Immature natural killer cell (primary cell): ENCODE measurements around the gene NINJ2. TPM values are rescaled to one million over a fixed set of nuclear protein-coding genes. Genes with fewer than 3 reads are reported as not detected.

Experiments
- DNase-seq, 3 donors: peaks; one replicate each; pipeline ENCODE4 v3.0.0; 2022; ENCODE audit warnings: mixed read lengths in 1 of 3
- H3K27ac Mint-ChIP-seq, 6 donors: one replicate each; pipeline ENCODE4 v1.8.0; 2020; ENCODE audit warnings: mixed read lengths in 6 of 6, mild to moderate bottlenecking in 5 of 6, inconsistent platforms in 4 of 6, moderate library complexity in 3 of 6
- H3K27me3 Mint-ChIP-seq, 3 donors: one replicate each; pipeline ENCODE4 v1.8.0; 2020 to 2021; ENCODE audit warnings: low read depth in 3 of 3, mild to moderate bottlenecking in 3 of 3, mixed read lengths in 3 of 3, moderate library complexity in 3 of 3, inconsistent platforms in 1 of 3
- H3K36me3 Mint-ChIP-seq, 3 donors: one replicate each; pipeline ENCODE4 v1.8.0; 2020; ENCODE audit warnings: mixed read lengths in 3 of 3, inconsistent platforms in 2 of 3, mild to moderate bottlenecking in 2 of 3
- H3K4me1 Mint-ChIP-seq, 2 donors: one replicate each; pipeline ENCODE4 v1.8.0; 2020; ENCODE audit warnings: inconsistent platforms in 2 of 2, mild to moderate bottlenecking in 2 of 2, mixed read lengths in 2 of 2, moderate library complexity in 1 of 2
- H3K4me3 Mint-ChIP-seq, 5 donors: one replicate each; pipeline ENCODE4 v1.8.0; 2020; ENCODE audit warnings: mild to moderate bottlenecking in 5 of 5, mixed read lengths in 5 of 5, inconsistent platforms in 3 of 5, moderate library complexity in 3 of 5
- H3K9me3 Mint-ChIP-seq, 6 donors: one replicate each; pipeline ENCODE4 v1.8.0; 2020; ENCODE audit warnings: mild to moderate bottlenecking in 6 of 6, mixed read lengths in 6 of 6, inconsistent platforms in 4 of 6, moderate library complexity in 3 of 6
- polyA plus RNA-seq, 3 donors: library from polyadenylated mRNA; unstranded; fragments of 300-500 nt; fragmentation: Illumina TruSeq; gene quantifications; one replicate each; pipeline ENCODE4 v1.2.3, GENCODE V29; 2021

The NINJ2 gene
- polyA plus RNA-seq, 3 donors from 2014 or later = 18.2 to 42.3 (median 25.7) TPM

GRCh38 chr12:532908-533565 lies 130.2 kb downstream of the NINJ2 start:
- Mint-ChIP-seq H3K36me3 (peaks cover 0 to 8% (median 4%) of the 10 kb centered on the region in 3 donors), H3K4me1 (peaks cover 4 to 5% of the 10 kb centered on the region in 2 donors), H3K4me3 (no peak overlapping the region), H3K9me3 (peaks cover 0 to 6% (median 0%) of the 10 kb centered on the region in 6 donors), H3K27ac (no peak overlapping the region), H3K27me3 (peaks cover 1 to 2% (median 2%) of the 10 kb centered on the region in 3 donors)
- no peak for DNase-seq

- DNase-seq = no peak
- peak overlapping the region in 1 of 6 donors; percentile 8 for H3K27ac Mint-ChIP-seq
- no peak overlapping the region for H3K4me3 Mint-ChIP-seq
- peaks cover 0 to 6% (median 0%) of the 10 kb centered on the region in 6 donors for H3K9me3 Mint-ChIP-seq
- peaks cover 0 to 8% (median 4%) of the 10 kb centered on the region in 3 donors for H3K36me3 Mint-ChIP-seq
- no peaks in the 10 kb centered on the region for H3K4me1 Mint-ChIP-seq
- H3K27me3 Mint-ChIP-seq = peaks cover 1 to 2% (median 2%) of the 10 kb centered on the region in 3 donors
Measured at GRCh38 chr12:531951-532585, 131.2 kb downstream of the NINJ2 start.

GRCh38 chr12:530821-531220 lies 132.4 kb downstream of the NINJ2 start:
- H3K4me3 Mint-ChIP-seq = no peak overlapping the region
- H3K9me3 Mint-ChIP-seq = peaks cover 0 to 6% (median 0%) of the 10 kb centered on the region in 6 donors
- no peak overlapping the region for H3K27ac Mint-ChIP-seq
- H3K27me3 Mint-ChIP-seq = peaks cover 0 to 4% (median 1%) of the 10 kb centered on the region in 3 donors
- H3K4me1 Mint-ChIP-seq = no peaks in the 10 kb centered on the region
- no peak for DNase-seq
- peaks cover 0 to 8% (median 4%) of the 10 kb centered on the region in 3 donors for H3K36me3 Mint-ChIP-seq

GRCh38 chr12:530308-530707 lies 132.9 kb downstream of the NINJ2 start:
- Mint-ChIP-seq H3K36me3 (peaks cover 0 to 8% (median 4%) of the 10 kb centered on the region in 3 donors), H3K9me3 (peaks cover 0 to 6% (median 0%) of the 10 kb centered on the region in 6 donors), H3K4me3 (no peak overlapping the region), H3K4me1 (no peaks in the 10 kb centered on the region), H3K27me3 (peaks cover 0 to 4% (median 1%) of the 10 kb centered on the region in 3 donors), H3K27ac (no peak overlapping the region)
- no peak for DNase-seq

GRCh38 chr12:527729-528128 lies 135.5 kb downstream of the NINJ2 start:
- Mint-ChIP-seq H3K9me3 (peaks cover 0 to 6% (median 0%) of the 10 kb centered on the region in 6 donors), H3K36me3 (peaks cover 0 to 8% (median 4%) of the 10 kb centered on the region in 3 donors), H3K4me1 (no peaks in the 10 kb centered on the region), H3K27me3 (peaks cover 0 to 4% (median 1%) of the 10 kb centered on the region in 3 donors), H3K27ac (no peak overlapping the region), H3K4me3 (no peak overlapping the region)
- DNase-seq = no peak

GRCh38 chr12:527241-527640 lies 136.0 kb downstream of the NINJ2 start:
- H3K27ac Mint-ChIP-seq = no peak overlapping the region

GRCh38 chr12:526089-526488 lies 137.2 kb downstream of the NINJ2 start:
- H3K4me3 Mint-ChIP-seq = no peak overlapping the region
- H3K27ac Mint-ChIP-seq = peak overlapping the region in 1 of 6 donors; percentile 7
- no peaks in the 10 kb centered on the region for H3K9me3 Mint-ChIP-seq
- H3K36me3 Mint-ChIP-seq = peaks cover 0 to 4% (median 0%) of the 10 kb centered on the region in 3 donors
- no peak for DNase-seq
- H3K27me3 Mint-ChIP-seq = peaks cover 0 to 4% (median 1%) of the 10 kb centered on the region in 3 donors
- H3K4me1 Mint-ChIP-seq = no peaks in the 10 kb centered on the region

More at GRCh38 chr12:527241-527640, 136.0 kb downstream of the NINJ2 start:
- no peaks in the 10 kb centered on the region for H3K4me1 Mint-ChIP-seq
- peaks cover 0 to 4% (median 0%) of the 10 kb centered on the region in 6 donors for H3K9me3 Mint-ChIP-seq
- H3K36me3 Mint-ChIP-seq = peaks cover 0 to 4% (median 4%) of the 10 kb centered on the region in 3 donors
- no peak for DNase-seq
- peaks cover 0 to 4% (median 1%) of the 10 kb centered on the region in 3 donors for H3K27me3 Mint-ChIP-seq
- H3K4me3 Mint-ChIP-seq = no peak overlapping the region

- DNase-seq = no peak
- Mint-ChIP-seq H3K4me1 (no peaks in the 10 kb centered on the region), H3K27ac (no peak overlapping the region), H3K9me3 (no peaks in the 10 kb centered on the region), H3K4me3 (no peak overlapping the region), H3K36me3 (no peaks in the 10 kb centered on the region), H3K27me3 (peaks cover 1 to 10% (median 3%) of the 10 kb centered on the region in 3 donors)
Measured at GRCh38 chr12:524167-524951, 138.9 kb downstream of the NINJ2 start.

- Mint-ChIP-seq H3K27me3 (peaks cover 0 to 8% (median 3%) of the 10 kb centered on the region in 3 donors), H3K36me3 (no peaks in the 10 kb centered on the region), H3K4me1 (no peaks in the 10 kb centered on the region), H3K27ac (no peak overlapping the region), H3K4me3 (no peak overlapping the region), H3K9me3 (no peaks in the 10 kb centered on the region)
- DNase-seq = no peak
Measured at GRCh38 chr12:522692-523378, 140.4 kb downstream of the NINJ2 start.

GRCh38 chr12:520119-520518 lies 143.1 kb downstream of the NINJ2 start:
- Mint-ChIP-seq H3K27ac (no peak overlapping the region), H3K4me3 (no peak overlapping the region), H3K36me3 (no peaks in the 10 kb centered on the region), H3K27me3 (peaks cover 0 to 6% (median 3%) of the 10 kb centered on the region in 3 donors), H3K4me1 (no peaks in the 10 kb centered on the region), H3K9me3 (no peaks in the 10 kb centered on the region)
- no peak for DNase-seq

GRCh38 chr12:517538-517937 lies 145.7 kb downstream of the NINJ2 start:
- H3K9me3 Mint-ChIP-seq = peaks cover 0 to 3% (median 0%) of the 10 kb centered on the region in 6 donors
- H3K27me3 Mint-ChIP-seq = peaks cover 0 to 10% (median 9%) of the 10 kb centered on the region in 3 donors
- H3K4me1 Mint-ChIP-seq = no peaks in the 10 kb centered on the region
- peaks cover 0 to 4% (median 0%) of the 10 kb centered on the region in 3 donors for H3K36me3 Mint-ChIP-seq
- DNase-seq = no peak
- H3K27ac Mint-ChIP-seq = no peak overlapping the region
- no peak overlapping the region for H3K4me3 Mint-ChIP-seq
